K562 (cell line): ENCODE measurements around the gene PRR30. TPM values are rescaled to one million over a fixed set of nuclear protein-coding genes. Genes with fewer than 3 reads are reported as not detected.

ENCODE experiments used
- CBX3 ChIP-seq, 2 experiments: IDR thresholded peaks; 1 replicate in 1 of 2; 2 replicates in 1 of 2; pipeline ENCODE4 v1.6.1; 2012; ENCODE audit warnings: inconsistent platforms in 2 of 2, low read length in 2 of 2, borderline replicate concordance in 1 of 2, control low read depth in 1 of 2
- CC2D1A ChIP-seq: fragments of 450-650 bp; IDR thresholded peaks from 2 replicates; pipeline ENCODE4 v1.6.1; 2017; ENCODE audit warnings: mild to moderate bottlenecking
- CEBPG ChIP-seq, 3 experiments: fragments of 200-800 bp in 1 of 3; sonication (Bioruptor generic) in 1 of 3; sonication (generic) in 1 of 3; formaldehyde crosslinking in 1 of 3; IDR thresholded peaks in 2 of 3; conservative IDR thresholded peaks in 1 of 3; 2 replicates each; pipeline versions ENCODE4 v1.6.1 to v1.8.0; 2016 to 2022; ENCODE audit warnings: missing compliant biosample characterization in 2 of 3, missing genetic modification characterization in 2 of 3, mild to moderate bottlenecking in 1 of 3, missing genetic modification reagents in 1 of 3
- DIDO1 ChIP-seq: fragments of 450-650 bp; IDR thresholded peaks from 2 replicates; pipeline ENCODE4 v1.6.1; 2016; ENCODE audit warnings: low read depth, missing biosample characterization, missing genetic modification characterization
- HMG20B ChIP-seq: fragments of 250-450 bp; sonication (Bioruptor Pico); IDR thresholded peaks from 2 replicates; pipeline ENCODE4 v1.5.0; 2021; ENCODE audit warnings: mild to moderate bottlenecking
- IFI16 ChIP-seq: fragments of 250-450 bp; sonication (Bioruptor Pico); IDR thresholded peaks from 2 replicates; pipeline ENCODE4 v2.1.2; 2022; ENCODE audit warnings: mild to moderate bottlenecking, inconsistent platforms
- MAFK ChIP-seq: IDR thresholded peaks from 2 replicates; pipeline ENCODE4 v1.6.1; 2011; ENCODE audit warnings: low read length, improper control_type of control experiment
- PHB ChIP-seq: fragments of 250-450 bp; sonication (Bioruptor Pico); IDR thresholded peaks from 2 replicates; pipeline ENCODE4 v1.5.0; 2021
- RBM15 ChIP-seq: fragments of 200-400 bp; formaldehyde crosslinking; IDR thresholded peaks from 2 replicates; pipeline ENCODE4 v1.6.1; 2018; ENCODE audit warnings: mild to moderate bottlenecking, low read length, moderate library complexity; ENCODE audit not compliant: insufficient read depth
- SIRT6 ChIP-seq: IDR thresholded peaks from one replicate; pipeline ENCODE4 v1.6.1; 2012; ENCODE audit warnings: low read depth, mild to moderate bottlenecking, control low read depth, inconsistent platforms, low read length, moderate library complexity
- SLC30A9 ChIP-seq: fragments of 250-450 bp; sonication (Bioruptor Pico); IDR thresholded peaks from 2 replicates; pipeline ENCODE4 v1.8.0; 2022; ENCODE audit warnings: mild to moderate bottlenecking, moderate library complexity
- ZNF165 ChIP-seq: fragments of 250-450 bp; sonication (Bioruptor Pico); IDR thresholded peaks from 2 replicates; pipeline ENCODE4 v1.4.0; 2020; ENCODE audit warnings: borderline replicate concordance
- ZNF274 ChIP-seq: IDR thresholded peaks from 2 replicates; pipeline ENCODE4 v1.6.1; 2011; ENCODE audit warnings: low read depth, mild to moderate bottlenecking, low read length, moderate library complexity, borderline replicate concordance
- ZNF41 ChIP-seq: fragments of 250-450 bp; sonication (Bioruptor Pico); conservative IDR thresholded peaks from 2 replicates; pipeline ENCODE4 v1.4.0; 2020; ENCODE audit warnings: mild to moderate bottlenecking
- ZNF668 ChIP-seq: fragments of 250-450 bp; sonication (Bioruptor Pico); IDR thresholded peaks from 2 replicates; pipeline ENCODE4 v1.8.0; 2022; ENCODE audit warnings: mild to moderate bottlenecking, inconsistent platforms
- ZNF696 ChIP-seq: fragments of 250-450 bp; sonication (Bioruptor Pico); conservative IDR thresholded peaks from 2 replicates; pipeline ENCODE4 v1.4.0; 2020; ENCODE audit warnings: mild to moderate bottlenecking, moderate library complexity
- ZNF699 ChIP-seq: fragments of 250-450 bp; sonication (Bioruptor Pico); IDR thresholded peaks from 2 replicates; pipeline ENCODE4 v1.8.0; 2021; ENCODE audit warnings: mild to moderate bottlenecking, moderate library complexity; ENCODE audit not compliant: insufficient replicate concordance
- ZNF778 ChIP-seq: fragments of 450-650 bp; formaldehyde crosslinking; IDR thresholded peaks from 2 replicates; pipeline ENCODE4 v1.4.0; 2020; ENCODE audit warnings: mild to moderate bottlenecking, moderate library complexity
- polyA plus RNA-seq, 8 experiments: library from polyadenylated mRNA; depleted of rRNA in 4 of 8; stranded (reverse) in 5 of 8; unstranded in 3 of 8; fragments of >200 nt; fragmentation: Nextera tagmentation in 2 of 8; fragmentation: Illumina TruSeq in 1 of 8; extraction: Ambion mirVana in 2 of 8; extraction: Trizol in 1 of 8; gene quantifications; 2 replicates each; pipeline versions ENCODE4 v1.2.1 to v1.2.3, GENCODE V29; 2011 to 2014; ENCODE audit warnings: inconsistent platforms in 1 of 8, missing spikeins in 1 of 8
- total RNA-seq, 7 experiments: library from RNA; depleted of rRNA in 6 of 7; stranded (reverse); fragments of >200 nt in 6 of 7; fragmentation: Illumina TruSeq in 2 of 7; extraction: Trizol in 2 of 7; gene quantifications; 2 replicates each; pipeline versions ENCODE4 v1.2.1 to v1.2.3, GENCODE V29; 2011 to 2021; ENCODE audit warnings: low replicate concordance in 1 of 7
- TF ChIP-seq, protein P1 (sequence below): sonication (generic); formaldehyde crosslinking; IDR thresholded peaks from 2 replicates; pipeline ENCODE4 v1.9.0; 2022; ENCODE audit warnings: mild to moderate bottlenecking, missing genetic modification reagents
- TF ChIP-seq, protein P2 (sequence below): IDR thresholded peaks from 2 replicates; pipeline ENCODE4 v1.6.1; 2016; ENCODE audit warnings: missing genetic modification characterization, missing compliant biosample characterization
- TF ChIP-seq, protein P3 (sequence below): fragments of 250-450 bp; sonication (Bioruptor Pico); IDR thresholded peaks from 2 replicates; pipeline ENCODE4 v1.5.0; 2020; ENCODE audit warnings: mild to moderate bottlenecking
- TF ChIP-seq, protein P4 (sequence below): fragments of 250-450 bp; sonication (Bioruptor Pico); IDR thresholded peaks from 2 replicates; pipeline ENCODE4 v1.8.0; 2021; ENCODE audit warnings: moderate library complexity, mild to moderate bottlenecking, inconsistent platforms
- TF ChIP-seq, protein P5 (sequence below): fragments of 250-450 bp; sonication (Bioruptor Pico); IDR thresholded peaks from 2 replicates; pipeline ENCODE4 v1.8.0; 2021; ENCODE audit warnings: moderate library complexity, mild to moderate bottlenecking, inconsistent platforms

The PRR30 gene
- total and polyA plus RNA-seq, 9 of the 15 experiments (the other 6 are each of a cell fraction or from before 2014, with no cell fraction given) = not detected

DNA sequence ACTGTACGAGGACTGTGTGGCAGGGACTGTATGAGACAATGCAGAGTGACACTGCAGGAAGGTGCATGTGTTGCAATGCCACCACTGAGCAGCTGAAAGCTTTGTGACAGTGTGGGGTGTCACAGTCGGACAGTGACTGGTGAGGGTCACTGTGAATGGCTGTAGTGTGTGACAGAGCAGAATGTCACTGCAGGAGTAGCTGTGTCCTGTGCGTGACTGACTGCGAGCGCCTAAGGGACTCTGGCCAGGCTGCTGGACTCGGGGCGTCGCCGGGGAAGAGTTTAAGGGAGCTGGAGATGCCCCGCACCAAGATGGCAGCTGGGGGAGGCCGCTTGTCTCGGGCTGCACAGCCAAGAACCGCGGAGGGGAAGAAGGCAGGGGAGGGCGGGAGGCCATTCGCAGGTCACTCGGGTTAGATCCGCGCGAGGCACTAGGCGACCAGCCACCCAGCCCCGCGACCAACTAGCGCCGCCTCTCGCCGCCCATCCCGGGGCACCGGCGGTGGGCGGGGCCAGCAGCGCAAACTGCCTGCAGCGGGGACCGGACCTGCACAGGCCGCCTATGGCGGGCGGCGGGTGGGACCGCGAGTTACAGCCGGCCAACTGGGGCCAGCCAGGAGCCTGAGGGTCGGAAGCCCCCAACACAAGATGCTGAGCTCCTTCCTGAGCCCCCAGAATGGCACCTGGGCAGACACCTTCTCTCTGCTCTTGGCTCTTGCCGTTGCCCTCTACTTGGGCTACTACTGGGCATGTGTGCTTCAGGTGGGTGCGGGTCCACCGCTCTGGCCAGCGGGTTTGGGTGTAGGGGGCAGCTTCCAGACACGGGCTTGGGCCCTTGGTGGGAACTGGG, 15.7 kb downstream of the PRR30 start, which contains the start of gene ABHD1 (continued):
- TF ChIP-seq, protein P1, sequence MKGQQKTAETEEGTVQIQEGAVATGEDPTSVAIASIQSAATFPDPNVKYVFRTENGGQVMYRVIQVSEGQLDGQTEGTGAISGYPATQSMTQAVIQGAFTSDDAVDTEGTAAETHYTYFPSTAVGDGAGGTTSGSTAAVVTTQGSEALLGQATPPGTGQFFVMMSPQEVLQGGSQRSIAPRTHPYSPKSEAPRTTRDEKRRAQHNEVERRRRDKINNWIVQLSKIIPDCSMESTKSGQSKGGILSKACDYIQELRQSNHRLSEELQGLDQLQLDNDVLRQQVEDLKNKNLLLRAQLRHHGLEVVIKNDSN (CRISPR knock-in tag) = no peak
- TF ChIP-seq ZNF274 (no peak), PHB (CRISPR knock-in tag) (no peak), CEBPG (CRISPR knock-in tag; IDR thresholded peaks at IDR 0.05) (peak; percentile 70; the same call in 1 of the 2 replicates), CEBPG (tag; conservative IDR thresholded peaks at IDR 0.05 in 1 of 2, IDR thresholded peaks at IDR 0.05 in 1 of 2) (peak in 1 of 2 experiments; percentile 76; a peak in 2 of 4 replicates), MAFK (no peak), ZNF699 (CRISPR knock-in tag) (no peak), HMG20B (CRISPR knock-in tag) (no peak), CC2D1A (no peak), RBM15 (no peak), ZNF696 (no peak), ZNF41 (CRISPR knock-in tag) (no peak), DIDO1 (tag) (no peak), SIRT6 (no peak), IFI16 (CRISPR knock-in tag) (no peak), ZNF778 (CRISPR knock-in tag) (no peak), CBX3 (IDR thresholded peaks at IDR 0.05; ENCODE audit: borderline replicate concordance in 1 of 2, low read length in 2 of 2) (no peak), ZNF165 (CRISPR knock-in tag) (no peak), SLC30A9 (no peak), ZNF668 (CRISPR knock-in tag) (no peak)
- TF ChIP-seq, protein P2, sequence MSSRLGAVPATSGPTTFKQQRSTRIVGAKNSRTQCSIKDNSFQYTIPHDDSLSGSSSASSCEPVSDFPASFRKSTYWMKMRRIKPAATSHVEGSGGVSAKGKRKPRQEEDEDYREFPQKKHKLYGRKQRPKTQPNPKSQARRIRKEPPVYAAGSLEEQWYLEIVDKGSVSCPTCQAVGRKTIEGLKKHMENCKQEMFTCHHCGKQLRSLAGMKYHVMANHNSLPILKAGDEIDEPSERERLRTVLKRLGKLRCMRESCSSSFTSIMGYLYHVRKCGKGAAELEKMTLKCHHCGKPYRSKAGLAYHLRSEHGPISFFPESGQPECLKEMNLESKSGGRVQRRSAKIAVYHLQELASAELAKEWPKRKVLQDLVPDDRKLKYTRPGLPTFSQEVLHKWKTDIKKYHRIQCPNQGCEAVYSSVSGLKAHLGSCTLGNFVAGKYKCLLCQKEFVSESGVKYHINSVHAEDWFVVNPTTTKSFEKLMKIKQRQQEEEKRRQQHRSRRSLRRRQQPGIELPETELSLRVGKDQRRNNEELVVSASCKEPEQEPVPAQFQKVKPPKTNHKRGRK (tag) = no peak
- TF ChIP-seq, protein P3, sequence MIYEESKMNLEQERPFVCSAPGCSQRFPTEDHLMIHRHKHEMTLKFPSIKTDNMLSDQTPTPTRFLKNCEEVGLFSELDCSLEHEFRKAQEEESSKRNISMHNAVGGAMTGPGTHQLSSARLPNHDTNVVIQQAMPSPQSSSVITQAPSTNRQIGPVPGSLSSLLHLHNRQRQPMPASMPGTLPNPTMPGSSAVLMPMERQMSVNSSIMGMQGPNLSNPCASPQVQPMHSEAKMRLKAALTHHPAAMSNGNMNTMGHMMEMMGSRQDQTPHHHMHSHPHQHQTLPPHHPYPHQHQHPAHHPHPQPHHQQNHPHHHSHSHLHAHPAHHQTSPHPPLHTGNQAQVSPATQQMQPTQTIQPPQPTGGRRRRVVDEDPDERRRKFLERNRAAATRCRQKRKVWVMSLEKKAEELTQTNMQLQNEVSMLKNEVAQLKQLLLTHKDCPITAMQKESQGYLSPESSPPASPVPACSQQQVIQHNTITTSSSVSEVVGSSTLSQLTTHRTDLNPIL = no peak
- TF ChIP-seq, protein P4, sequence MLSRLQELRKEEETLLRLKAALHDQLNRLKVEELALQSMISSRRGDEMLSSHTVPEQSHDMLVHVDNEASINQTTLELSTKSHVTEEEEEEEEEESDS (CRISPR knock-in tag) = no peak
- TF ChIP-seq, protein P5, sequence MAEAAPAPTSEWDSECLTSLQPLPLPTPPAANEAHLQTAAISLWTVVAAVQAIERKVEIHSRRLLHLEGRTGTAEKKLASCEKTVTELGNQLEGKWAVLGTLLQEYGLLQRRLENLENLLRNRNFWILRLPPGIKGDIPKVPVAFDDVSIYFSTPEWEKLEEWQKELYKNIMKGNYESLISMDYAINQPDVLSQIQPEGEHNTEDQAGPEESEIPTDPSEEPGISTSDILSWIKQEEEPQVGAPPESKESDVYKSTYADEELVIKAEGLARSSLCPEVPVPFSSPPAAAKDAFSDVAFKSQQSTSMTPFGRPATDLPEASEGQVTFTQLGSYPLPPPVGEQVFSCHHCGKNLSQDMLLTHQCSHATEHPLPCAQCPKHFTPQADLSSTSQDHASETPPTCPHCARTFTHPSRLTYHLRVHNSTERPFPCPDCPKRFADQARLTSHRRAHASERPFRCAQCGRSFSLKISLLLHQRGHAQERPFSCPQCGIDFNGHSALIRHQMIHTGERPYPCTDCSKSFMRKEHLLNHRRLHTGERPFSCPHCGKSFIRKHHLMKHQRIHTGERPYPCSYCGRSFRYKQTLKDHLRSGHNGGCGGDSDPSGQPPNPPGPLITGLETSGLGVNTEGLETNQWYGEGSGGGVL (CRISPR knock-in tag) = no peak
